GM12874 (cell line): ENCODE data around the gene SYTL1.

Experiments
- CTCF ChIP-seq: IDR thresholded peaks from 2 replicates; pipeline ENCODE4 v1.5.1; 2011; ENCODE audit warnings: low read depth, mild to moderate bottlenecking, control low read depth, low read length, moderate library complexity; ENCODE audit not compliant: insufficient read depth

The SYTL1 gene

GRCh38 chr1:27350663-27351540 is 9.1 kb downstream of the SYTL1 start:
- no peak for TF ChIP-seq CTCF

DNA sequence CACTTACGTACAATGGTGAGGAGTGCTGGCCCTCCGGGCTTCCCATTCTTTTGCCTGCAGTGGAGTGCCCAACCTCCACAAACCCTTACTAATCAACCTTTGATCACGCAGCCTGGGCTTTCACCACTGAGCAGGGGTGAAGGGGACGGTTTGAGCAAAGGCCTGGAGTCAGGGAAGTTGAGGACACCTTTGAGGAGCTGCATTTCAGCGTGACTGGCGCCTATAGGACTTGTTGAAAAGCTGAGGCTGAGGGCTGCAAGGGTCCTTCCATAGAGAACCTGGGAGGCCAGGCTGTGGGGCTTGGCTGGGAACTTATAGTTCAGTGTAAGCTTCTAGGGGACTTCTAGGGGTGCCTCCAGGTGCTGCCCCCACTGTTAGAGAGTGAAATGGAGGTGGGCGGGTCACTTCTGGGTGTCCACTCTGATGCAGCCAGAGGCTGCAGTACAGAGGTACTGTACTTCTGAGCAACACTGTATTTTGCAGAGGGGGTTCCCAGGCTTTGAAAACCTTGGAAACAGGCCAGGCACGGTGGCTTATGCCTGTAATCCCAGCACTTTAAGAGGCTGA is 9.8 kb downstream of the SYTL1 start:
- no peak for TF ChIP-seq CTCF

- no peak for TF ChIP-seq CTCF
Measured at GRCh38 chr1:27353166-27353565, 11.3 kb downstream of the SYTL1 start.

GRCh38 chr1:27353629-27354028 is 11.8 kb downstream of the SYTL1 start:
- TF ChIP-seq CTCF: no peak

- TF ChIP-seq CTCF: no peak
Measured at GRCh38 chr1:27355683-27356082, 13.9 kb downstream of the SYTL1 start.

DNA sequence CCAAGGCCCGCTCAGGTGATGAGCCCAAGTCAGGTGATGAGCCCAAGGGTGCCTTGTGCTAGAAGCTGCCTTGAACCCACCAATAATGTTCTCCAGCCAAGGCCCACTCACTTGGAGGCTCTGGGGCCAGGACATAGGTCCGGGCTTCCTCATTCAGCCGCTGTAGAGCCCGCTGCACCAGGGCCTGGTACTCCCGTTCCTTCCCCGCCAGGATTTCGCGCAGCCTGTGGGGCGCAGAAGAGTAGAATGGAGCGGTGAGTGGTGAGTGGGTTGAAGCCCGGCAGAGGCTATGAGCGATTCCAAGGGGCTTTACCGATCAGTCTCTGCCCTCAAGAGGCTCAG is 14.4 kb downstream of the SYTL1 start:
- TF ChIP-seq CTCF: no peak

- TF ChIP-seq CTCF: no peak
Measured at GRCh38 chr1:27356619-27357280, 14.9 kb downstream of the SYTL1 start.
